A549 (cell line): Measurements from ENCODE around the gene TIAM2. TPM values are rescaled to one million over a fixed set of nuclear protein-coding genes. Genes with fewer than 3 reads are reported as not detected.

Experiments
- ATAC-seq, 2 experiments: fragments of 200-7000 bp in 1 of 2; fragments of >200 bp in 1 of 2; cut with Nextera tagmentation in 1 of 2; cut with Tn5 transposase in 1 of 2; 3 replicates each; pipeline versions ENCODE4 v1.8.0 to v1.9.1; 2018 to 2020; ENCODE audit warnings: mild to moderate bottlenecking in 1 of 2, moderate library complexity in 1 of 2
- CTCF ChIA-PET: fragments of 300-600 bp; sonication (Branson Sonifier 250); formaldehyde crosslinking; extraction: SDS; loops from one replicate; lab custom pipeline; 2021; ENCODE audit warnings: antibody characterized with exemption, inconsistent platforms; lab: Yijun Ruan, JAX
- POLR2A ChIA-PET: fragments of 350-600 bp; formaldehyde crosslinking; extraction: SDS; loops from one replicate; lab custom pipeline; 2021; ENCODE audit warnings: antibody characterized with exemption, inconsistent platforms; lab: Yijun Ruan, JAX
- DNase-seq, 2 experiments: peaks; one replicate each; pipeline versions ENCODE4 v3.0.0 to v3.0.0-alpha.2; 2011 to 2016; ENCODE audit warnings: low read depth in 1 of 2, low spot score in 1 of 2
- FAIRE-seq: peaks from 2 replicates; lab custom pipeline; 2011; peaks lifted over from hg19 to GRCh38; lab: Jason Lieb, UNC
- H3K27ac ChIP-seq, 2 experiments: fragments of >200 bp; sonication (Bioruptor Twin); formaldehyde crosslinking; 3 replicates each; pipeline ENCODE4 v1.5.1; 2016 to 2017
- H3K4me1 ChIP-seq: fragments of >200 bp; sonication (Bioruptor Twin); formaldehyde crosslinking; 3 replicates; pipeline ENCODE4 v1.6.1; 2016
- H3K4me2 ChIP-seq: fragments of >200 bp; sonication (Bioruptor Twin); formaldehyde crosslinking; 3 replicates; pipeline ENCODE4 v1.6.1; 2016
- H3K4me3 ChIP-seq: fragments of >200 bp; sonication (Bioruptor Twin); formaldehyde crosslinking; 3 replicates; pipeline ENCODE4 v1.5.1; 2016
- H3K9me3 ChIP-seq: fragments of >200 bp; sonication (Bioruptor Twin); formaldehyde crosslinking; 3 replicates; pipeline ENCODE4 v1.6.1; 2016
- CBX2 ChIP-seq: fragments of 200-600 bp; sonication (generic); IDR thresholded peaks from 2 replicates; pipeline ENCODE4 v1.6.1; 2016; ENCODE audit warnings: low read depth, mild to moderate bottlenecking, borderline replicate concordance
- EHF ChIP-seq: fragments of 250-450 bp; sonication (Bioruptor Pico); IDR thresholded peaks from 2 replicates; pipeline ENCODE4 v1.5.0; 2020; ENCODE audit warnings: mild to moderate bottlenecking
- EP300 ChIP-seq, 2 experiments: fragments of >200 bp; sonication (Bioruptor Twin); formaldehyde crosslinking; IDR thresholded peaks; 2 replicates in 1 of 2; 3 replicates in 1 of 2; pipeline ENCODE4 v1.6.1; 2016 to 2017
- ESRRA ChIP-seq: fragments of 150-350 bp; IDR thresholded peaks from 2 replicates; pipeline ENCODE4 v1.6.1; 2014; ENCODE audit warnings: mild to moderate bottlenecking, low read length, borderline replicate concordance
- KDM1A ChIP-seq: fragments of 200-600 bp; sonication (generic); IDR thresholded peaks from 2 replicates; pipeline ENCODE4 v1.6.1; 2016; ENCODE audit warnings: low read depth, mild to moderate bottlenecking
- MAZ ChIP-seq: fragments of 150-350 bp; IDR thresholded peaks from 2 replicates; pipeline ENCODE4 v1.6.1; 2014; ENCODE audit warnings: antibody characterized with exemption, low read depth, low read length, borderline replicate concordance
- MYC ChIP-seq: IDR thresholded peaks from 2 replicates; pipeline ENCODE4 v1.6.1; 2012; ENCODE audit warnings: mild to moderate bottlenecking, inconsistent platforms, low read length, improper control_type of control experiment, borderline replicate concordance
- NFE2L2 ChIP-seq: fragments of 150-350 bp; conservative IDR thresholded peaks from 2 replicates; pipeline ENCODE4 v1.6.1; 2014; ENCODE audit warnings: low read length
- NR3C1 ChIP-seq: fragments of >200 bp; sonication (Bioruptor Twin); formaldehyde crosslinking; IDR thresholded peaks from 3 replicates; pipeline ENCODE4 v1.6.1; 2017
- POLR2A ChIP-seq: IDR thresholded peaks from 2 replicates; pipeline ENCODE4 v1.6.1; 2012; ENCODE audit warnings: mild to moderate bottlenecking, low read length
- POLR2AphosphoS2 ChIP-seq: conservative IDR thresholded peaks from 2 replicates; pipeline ENCODE4 v1.6.1; 2012; ENCODE audit warnings: low read length, improper control_type of control experiment, inconsistent platforms
- RAD21 ChIP-seq, 2 experiments: fragments of >200 bp in 1 of 2; sonication (Bioruptor Twin) in 1 of 2; formaldehyde crosslinking in 1 of 2; IDR thresholded peaks in 1 of 2; conservative IDR thresholded peaks in 1 of 2; 2 replicates in 1 of 2; 3 replicates in 1 of 2; pipeline ENCODE4 v1.6.1; 2012 to 2018; ENCODE audit warnings: inconsistent platforms in 1 of 2
- TFCP2L1 ChIP-seq: fragments of 250-450 bp; sonication (Bioruptor Pico); IDR thresholded peaks from 2 replicates; pipeline ENCODE4 v1.5.0; 2021; ENCODE audit warnings: mild to moderate bottlenecking
- ZNF302 ChIP-seq: fragments of 250-450 bp; sonication (Bioruptor Pico); IDR thresholded peaks from 2 replicates; pipeline ENCODE4 v1.9.0; 2021; ENCODE audit warnings: inconsistent platforms, mild to moderate bottlenecking, moderate library complexity
- ZSCAN20 ChIP-seq: fragments of 250-450 bp; sonication (Bioruptor Pico); IDR thresholded peaks from 2 replicates; pipeline ENCODE4 v1.8.0; 2022; ENCODE audit warnings: mild to moderate bottlenecking, moderate library complexity
- WGBS: methylation state at CpG from one replicate; pipeline ENCODE4 v1.1.6; 2017; ENCODE audit errors: missing lambda C conversion rate; 5-methylcytosine and 5-hydroxymethylcytosine counted together
- polyA plus RNA-seq, 4 experiments: library from polyadenylated mRNA; depleted of rRNA in 3 of 4; stranded (reverse); fragments of >200 nt; fragmentation: RNase III in 1 of 4; extraction: RNeasy Plus Mini Kit Qiagen cat#74134 plus additional on column Dnase treatment in 1 of 4; gene quantifications; 2 replicates in 3 of 4; 3 replicates in 1 of 4; pipeline ENCODE4 v1.2.3, GENCODE V29; 2011 to 2017
- TF ChIP-seq, protein P1 (sequence below): IDR thresholded peaks from 2 replicates; pipeline ENCODE4 v1.6.1; 2012
- TF ChIP-seq, protein P2 (sequence below): fragments of 250-450 bp; sonication (Bioruptor Pico); IDR thresholded peaks from 2 replicates; pipeline ENCODE4 v1.5.0; 2020; ENCODE audit warnings: low read depth, mild to moderate bottlenecking, moderate library complexity
- TF ChIP-seq, protein P3 (sequence below): fragments of 250-450 bp; sonication (Bioruptor Pico); IDR thresholded peaks from 2 replicates; pipeline ENCODE4 v1.5.0; 2021; ENCODE audit warnings: mild to moderate bottlenecking, moderate library complexity, borderline replicate concordance
- TF ChIP-seq, protein P4 (sequence below): fragments of >200 bp; sonication (Bioruptor Twin); formaldehyde crosslinking; IDR thresholded peaks from 2 replicates; pipeline ENCODE4 v1.6.1; 2016
- TF ChIP-seq, protein P5 (sequence below): IDR thresholded peaks from 2 replicates; pipeline ENCODE4 v1.6.1; 2012; ENCODE audit warnings: low read depth, borderline replicate concordance

The TIAM2 gene
- polyA plus RNA-seq, 2 of the 4 experiments (the other 2 are of a cell fraction): 2.5 to 3.1 TPM

DNA sequence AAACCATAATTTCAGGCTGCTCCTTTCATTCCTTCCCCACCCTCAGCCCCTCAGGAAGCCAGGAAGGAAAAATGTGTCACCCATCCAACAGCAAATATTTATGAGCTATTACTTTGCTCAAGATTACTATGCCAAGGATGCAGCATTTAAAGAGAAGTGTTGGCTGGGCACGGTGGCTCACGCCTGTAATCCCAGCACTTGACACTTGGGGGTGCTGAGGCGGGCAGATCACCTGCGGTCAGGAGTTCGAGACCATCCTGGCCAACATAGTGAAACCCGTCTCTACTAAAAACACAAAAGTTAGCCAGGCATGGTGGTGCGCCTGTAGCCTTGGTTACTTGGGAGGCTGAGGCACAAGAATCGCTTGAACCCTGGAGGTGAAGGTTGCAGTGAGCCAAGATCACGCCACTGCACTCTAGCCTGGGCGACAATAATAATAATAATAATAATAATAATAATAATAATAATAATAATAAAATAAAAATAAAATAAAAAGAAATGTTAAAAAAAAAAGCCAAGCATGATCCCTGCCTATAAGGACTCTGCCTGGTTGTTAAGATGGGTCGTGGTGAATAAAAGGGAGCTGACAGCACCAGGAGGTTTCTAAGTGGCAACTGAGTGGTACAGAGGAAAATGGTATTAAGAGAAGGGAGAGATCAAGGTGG lies 20.5 kb upstream of the TIAM2 start:
- 68% methylated on average over 11 of the region's 11 CpGs for WGBS
- Histone ChIP-seq H3K4me3 (no peak overlapping the region), H3K9me3 (no peaks in the 10 kb centered on the region), H3K4me1 (no peaks in the 10 kb centered on the region), H3K27ac (no peak overlapping the region), H3K4me2 (no peak overlapping the region)
- ChIA-PET POLR2A (no interaction called here), CTCF (interaction anchor here (0.8 kb wide), 1 partner anchor 46 kb away, joined by 3 read pairs; no protein-coding TSS in a partner anchor)
- TF ChIP-seq POLR2A: no peak
- TF ChIP-seq, protein P1, sequence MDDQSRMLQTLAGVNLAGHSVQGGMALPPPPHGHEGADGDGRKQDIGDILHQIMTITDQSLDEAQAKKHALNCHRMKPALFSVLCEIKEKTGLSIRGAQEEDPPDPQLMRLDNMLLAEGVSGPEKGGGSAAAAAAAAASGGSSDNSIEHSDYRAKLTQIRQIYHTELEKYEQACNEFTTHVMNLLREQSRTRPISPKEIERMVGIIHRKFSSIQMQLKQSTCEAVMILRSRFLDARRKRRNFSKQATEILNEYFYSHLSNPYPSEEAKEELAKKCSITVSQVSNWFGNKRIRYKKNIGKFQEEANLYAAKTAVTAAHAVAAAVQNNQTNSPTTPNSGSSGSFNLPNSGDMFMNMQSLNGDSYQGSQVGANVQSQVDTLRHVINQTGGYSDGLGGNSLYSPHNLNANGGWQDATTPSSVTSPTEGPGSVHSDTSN: no peak
- no peak for TF ChIP-seq MYC
- no peak for TF ChIP-seq RAD21 (conservative IDR thresholded peaks at IDR 0.05 in 1 of 2, IDR thresholded peaks at IDR 0.05 in 1 of 2)
- TF ChIP-seq CBX2: no peak
- no peak for TF ChIP-seq TFCP2L1 (CRISPR knock-in tag)
- no peak for TF ChIP-seq POLR2AphosphoS2
- FAIRE-seq (no peak), DNase-seq (no peak), ATAC-seq (no peak)

DNA sequence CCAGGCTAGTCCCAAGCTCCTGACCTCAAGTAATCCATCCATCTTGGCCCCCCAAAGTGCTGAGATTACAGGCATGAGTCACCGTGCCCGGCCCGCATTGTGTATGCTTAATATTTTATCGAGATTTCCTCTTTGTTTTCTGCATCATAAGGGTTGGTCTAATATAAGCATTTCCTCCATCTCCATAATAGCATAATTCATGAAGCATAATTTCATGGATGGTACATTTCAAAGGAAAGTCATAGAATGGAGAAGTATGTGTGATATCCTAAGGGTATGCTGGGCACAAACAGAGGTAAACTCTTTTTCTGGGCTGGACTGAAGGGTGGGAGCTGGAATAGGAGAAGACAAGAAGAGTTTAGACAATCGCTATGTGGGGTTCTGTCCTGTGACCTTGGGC lies 17.5 kb upstream of the TIAM2 start:
- FAIRE-seq: no peak
- Histone ChIP-seq H3K9me3 (no peaks in the 10 kb centered on the region), H3K27ac (no peak overlapping the region), H3K4me2 (no peak overlapping the region), H3K4me3 (no peak overlapping the region), H3K4me1 (no peaks in the 10 kb centered on the region)
- no peak for DNase-seq
- 77% methylated on average over 5 of the region's 5 CpGs for WGBS
- ChIA-PET CTCF (interaction anchor here (0.7 to 1.2 kb wide), 2 partner anchors 21 to 308 kb away, joined by 3 to 4 read pairs; no protein-coding TSS in a partner anchor), POLR2A (no interaction called here)
- TF ChIP-seq ESRRA: no peak
- TF ChIP-seq EP300 (IDR thresholded peaks at IDR 0.05): no peak
- TF ChIP-seq NR3C1: no peak
- TF ChIP-seq, protein P2, sequence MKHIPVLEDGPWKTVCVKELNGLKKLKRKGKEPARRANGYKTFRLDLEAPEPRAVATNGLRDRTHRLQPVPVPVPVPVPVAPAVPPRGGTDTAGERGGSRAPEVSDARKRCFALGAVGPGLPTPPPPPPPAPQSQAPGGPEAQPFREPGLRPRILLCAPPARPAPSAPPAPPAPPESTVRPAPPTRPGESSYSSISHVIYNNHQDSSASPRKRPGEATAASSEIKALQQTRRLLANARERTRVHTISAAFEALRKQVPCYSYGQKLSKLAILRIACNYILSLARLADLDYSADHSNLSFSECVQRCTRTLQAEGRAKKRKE (CRISPR knock-in tag): no peak
- TF ChIP-seq, protein P3, sequence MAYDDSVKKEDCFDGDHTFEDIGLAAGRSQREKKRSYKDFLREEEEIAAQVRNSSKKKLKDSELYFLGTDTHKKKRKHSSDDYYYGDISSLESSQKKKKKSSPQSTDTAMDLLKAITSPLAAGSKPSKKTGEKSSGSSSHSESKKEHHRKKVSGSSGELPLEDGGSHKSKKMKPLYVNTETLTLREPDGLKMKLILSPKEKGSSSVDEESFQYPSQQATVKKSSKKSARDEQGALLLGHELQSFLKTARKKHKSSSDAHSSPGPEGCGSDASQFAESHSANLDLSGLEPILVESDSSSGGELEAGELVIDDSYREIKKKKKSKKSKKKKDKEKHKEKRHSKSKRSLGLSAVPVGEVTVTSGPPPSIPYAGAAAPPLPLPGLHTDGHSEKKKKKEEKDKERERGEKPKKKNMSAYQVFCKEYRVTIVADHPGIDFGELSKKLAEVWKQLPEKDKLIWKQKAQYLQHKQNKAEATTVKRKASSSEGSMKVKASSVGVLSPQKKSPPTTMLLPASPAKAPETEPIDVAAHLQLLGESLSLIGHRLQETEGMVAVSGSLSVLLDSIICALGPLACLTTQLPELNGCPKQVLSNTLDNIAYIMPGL (CRISPR knock-in tag): no peak
- TF ChIP-seq KDM1A: no peak
- TF ChIP-seq, protein P4, sequence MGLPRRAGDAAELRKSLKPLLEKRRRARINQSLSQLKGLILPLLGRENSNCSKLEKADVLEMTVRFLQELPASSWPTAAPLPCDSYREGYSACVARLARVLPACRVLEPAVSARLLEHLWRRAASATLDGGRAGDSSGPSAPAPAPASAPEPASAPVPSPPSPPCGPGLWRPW: no peak
- no peak for TF ChIP-seq EHF
- TF ChIP-seq POLR2A: no peak
- no peak for TF ChIP-seq ZNF302 (CRISPR knock-in tag)
- TF ChIP-seq, protein P5, sequence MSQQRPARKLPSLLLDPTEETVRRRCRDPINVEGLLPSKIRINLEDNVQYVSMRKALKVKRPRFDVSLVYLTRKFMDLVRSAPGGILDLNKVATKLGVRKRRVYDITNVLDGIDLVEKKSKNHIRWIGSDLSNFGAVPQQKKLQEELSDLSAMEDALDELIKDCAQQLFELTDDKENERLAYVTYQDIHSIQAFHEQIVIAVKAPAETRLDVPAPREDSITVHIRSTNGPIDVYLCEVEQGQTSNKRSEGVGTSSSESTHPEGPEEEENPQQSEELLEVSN: no peak
- no peak for TF ChIP-seq NFE2L2
- TF ChIP-seq ZSCAN20 (CRISPR knock-in tag): no peak
- no peak for TF ChIP-seq MAZ
- no peak for ATAC-seq
